ENCODE data around the gene SNIP1. TPM values are rescaled to one million over a fixed set of nuclear protein-coding genes. Genes with fewer than 3 reads are reported as not detected.
"Not testable (repeated sequence)": the region's sequence is repeated elsewhere in the genome, so short reads cannot be mapped to it uniquely, and the experiment has no call there.

Gene SNIP1
- polyA plus RNA-seq, 2 of the 4 experiments (the other 2 are of a cell fraction): 6.6 to 9.0 TPM

DNA sequence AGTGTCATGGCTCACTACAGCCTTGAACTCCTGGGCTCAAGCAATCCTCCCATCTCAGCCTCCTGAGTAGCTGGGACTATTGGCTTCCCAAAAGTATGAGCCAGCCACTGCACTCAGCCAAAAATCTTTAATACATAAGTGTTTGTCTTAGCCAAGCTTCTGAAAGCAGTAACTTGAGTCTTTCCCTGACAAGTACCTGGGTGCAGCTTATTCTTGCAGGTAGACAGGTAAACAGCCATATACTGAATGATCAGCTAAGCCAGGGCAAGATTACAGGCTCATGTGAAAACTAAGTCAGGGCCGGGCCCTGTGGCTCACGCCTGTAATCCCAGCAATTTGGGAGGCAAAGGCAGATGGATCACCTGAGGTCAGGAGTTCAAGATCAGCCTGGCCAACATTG lies 47.4 kb downstream of the SNIP1 start:
- TF ChIP-seq HES2 (IDR thresholded peaks at IDR 0.05): no peak
- no peak for TF ChIP-seq CHD2 (IDR thresholded peaks at IDR 0.05; ENCODE audit: low read length, partially characterized antibody)
- no peak for TF ChIP-seq BHLHE40 (IDR thresholded peaks at IDR 0.05; ENCODE audit: low read depth, low read length)
- TF ChIP-seq EHF (CRISPR knock-in tag; IDR thresholded peaks at IDR 0.05): no peak
- no peak for TF ChIP-seq PHF8 (IDR thresholded peaks at IDR 0.05; ENCODE audit: borderline replicate concordance, low read depth)
- TF ChIP-seq NFE2L2 (conservative IDR thresholded peaks at IDR 0.05; ENCODE audit: low read length): no peak
- TF ChIP-seq CHD4 (IDR thresholded peaks at IDR 0.05; ENCODE audit: borderline replicate concordance): no peak
- TF ChIP-seq PBX3 (IDR thresholded peaks at IDR 0.05): no peak
- TF ChIP-seq, protein P1, sequence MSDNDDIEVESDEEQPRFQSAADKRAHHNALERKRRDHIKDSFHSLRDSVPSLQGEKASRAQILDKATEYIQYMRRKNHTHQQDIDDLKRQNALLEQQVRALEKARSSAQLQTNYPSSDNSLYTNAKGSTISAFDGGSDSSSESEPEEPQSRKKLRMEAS (IDR thresholded peaks at IDR 0.05): no peak
- TF ChIP-seq POLR2A (IDR thresholded peaks at IDR 0.05; ENCODE audit: low read length): no peak
- TF ChIP-seq FOSL2 (IDR thresholded peaks at IDR 0.05): no peak
- TF ChIP-seq FOSL2 (CRISPR knock-in tag; IDR thresholded peaks at IDR 0.05): no peak
- POLR2A ChIA-PET: no interaction called here

DNA sequence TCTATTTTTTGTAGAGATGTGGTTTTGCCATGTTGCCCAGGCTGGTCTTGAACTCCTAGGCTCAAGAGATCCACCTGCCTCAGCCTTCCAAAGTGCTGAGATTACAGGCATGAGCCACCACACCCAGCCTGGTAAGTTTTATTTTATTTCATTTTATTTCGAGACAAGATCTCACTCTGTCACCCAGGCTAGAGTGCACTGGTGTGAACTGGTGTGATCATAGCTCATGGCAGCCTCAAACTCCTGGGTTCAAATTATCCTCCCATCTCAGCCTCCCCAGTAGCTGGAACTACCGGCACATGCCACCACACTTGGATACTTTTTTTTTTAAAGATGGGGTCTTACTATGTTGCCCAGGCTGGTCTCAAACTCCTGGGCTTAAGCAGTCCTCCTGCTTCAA lies 51.3 kb downstream of the SNIP1 start:
- POLR2A ChIA-PET; H3K4me3 ChIP-seq; H3K27ac ChIP-seq; H3K4me2 ChIP-seq; FAIRE-seq; DNase-seq (ENCODE audit: low read depth in 1 of 2, low spot score in 1 of 2); ATAC-seq; H3K9me3 ChIP-seq: not testable (repeated sequence)
- CTCF ChIA-PET: interaction anchor here (0.6 to 7.7 kb wide), 5 partner anchors 16 to 47 kb away, joined by 3 to 55 read pairs (median 4); no protein-coding TSS in a partner anchor
- peaks cover 27% of the 10 kb centered on the region for H3K4me1 ChIP-seq
- 92% methylated on average over 2 of the region's 2 CpGs for WGBS (ENCODE audit: missing lambda C conversion rate)

More for the DNA sequence above, 47.4 kb downstream of the SNIP1 start:
- CTCF ChIA-PET: interaction anchor here (1.2 to 1.5 kb wide), 2 partner anchors 11 to 20 kb away, joined by 6 to 9 read pairs; no protein-coding TSS in a partner anchor
- no peak for FAIRE-seq
- no peaks in the 10 kb centered on the region for H3K4me1 ChIP-seq
- H3K9me3 ChIP-seq: no peaks in the 10 kb centered on the region
- H3K27ac ChIP-seq: no peak overlapping the region; a peak in 1 of 6 replicates
- H3K4me3 ChIP-seq: no peak overlapping the region
- WGBS (ENCODE audit: missing lambda C conversion rate): 100% methylated on average over 2 of the region's 2 CpGs
- ATAC-seq: no peak
- no peak for DNase-seq (ENCODE audit: low read depth in 1 of 2, low spot score in 1 of 2)
- H3K4me2 ChIP-seq: no peak overlapping the region

DNA sequence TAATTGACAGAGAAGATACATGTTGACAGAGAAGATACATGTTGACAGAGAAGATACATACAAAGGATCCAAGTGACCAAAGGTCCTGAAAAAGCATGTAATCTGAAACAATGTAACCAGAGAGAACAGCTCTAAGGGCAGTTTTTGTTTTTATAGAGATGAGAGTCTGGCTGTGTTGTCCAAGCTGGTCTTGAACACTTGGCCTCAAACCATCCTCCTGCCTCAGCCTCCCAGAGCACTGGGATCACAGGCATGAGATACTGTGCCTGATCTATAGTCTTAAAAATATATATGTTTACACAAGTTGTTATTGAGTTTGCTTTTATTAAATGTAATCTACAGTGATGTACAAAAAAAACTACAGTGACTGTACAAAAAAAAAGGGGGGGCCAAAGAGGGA lies 52.0 kb downstream of the SNIP1 start:
- Histone ChIP-seq H3K4me3 (no peak overlapping the region), H3K27ac (no peak overlapping the region; a peak in 1 of 6 replicates), H3K4me2 (no peak overlapping the region), H3K9me3 (no peaks in the 10 kb centered on the region), H3K4me1 (peaks cover 33% of the 10 kb centered on the region)
- POLR2A ChIA-PET: no interaction called here
- TF ChIP-seq RCOR1 (IDR thresholded peaks at IDR 0.05; ENCODE audit: low read depth, low read length): no peak
- no peak for TF ChIP-seq BHLHE40 (IDR thresholded peaks at IDR 0.05; ENCODE audit: low read depth, low read length)
- TF ChIP-seq CEBPB (IDR thresholded peaks at IDR 0.05): no peak
- TF ChIP-seq, protein P2, sequence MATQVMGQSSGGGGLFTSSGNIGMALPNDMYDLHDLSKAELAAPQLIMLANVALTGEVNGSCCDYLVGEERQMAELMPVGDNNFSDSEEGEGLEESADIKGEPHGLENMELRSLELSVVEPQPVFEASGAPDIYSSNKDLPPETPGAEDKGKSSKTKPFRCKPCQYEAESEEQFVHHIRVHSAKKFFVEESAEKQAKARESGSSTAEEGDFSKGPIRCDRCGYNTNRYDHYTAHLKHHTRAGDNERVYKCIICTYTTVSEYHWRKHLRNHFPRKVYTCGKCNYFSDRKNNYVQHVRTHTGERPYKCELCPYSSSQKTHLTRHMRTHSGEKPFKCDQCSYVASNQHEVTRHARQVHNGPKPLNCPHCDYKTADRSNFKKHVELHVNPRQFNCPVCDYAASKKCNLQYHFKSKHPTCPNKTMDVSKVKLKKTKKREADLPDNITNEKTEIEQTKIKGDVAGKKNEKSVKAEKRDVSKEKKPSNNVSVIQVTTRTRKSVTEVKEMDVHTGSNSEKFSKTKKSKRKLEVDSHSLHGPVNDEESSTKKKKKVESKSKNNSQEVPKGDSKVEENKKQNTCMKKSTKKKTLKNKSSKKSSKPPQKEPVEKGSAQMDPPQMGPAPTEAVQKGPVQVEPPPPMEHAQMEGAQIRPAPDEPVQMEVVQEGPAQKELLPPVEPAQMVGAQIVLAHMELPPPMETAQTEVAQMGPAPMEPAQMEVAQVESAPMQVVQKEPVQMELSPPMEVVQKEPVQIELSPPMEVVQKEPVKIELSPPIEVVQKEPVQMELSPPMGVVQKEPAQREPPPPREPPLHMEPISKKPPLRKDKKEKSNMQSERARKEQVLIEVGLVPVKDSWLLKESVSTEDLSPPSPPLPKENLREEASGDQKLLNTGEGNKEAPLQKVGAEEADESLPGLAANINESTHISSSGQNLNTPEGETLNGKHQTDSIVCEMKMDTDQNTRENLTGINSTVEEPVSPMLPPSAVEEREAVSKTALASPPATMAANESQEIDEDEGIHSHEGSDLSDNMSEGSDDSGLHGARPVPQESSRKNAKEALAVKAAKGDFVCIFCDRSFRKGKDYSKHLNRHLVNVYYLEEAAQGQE (IDR thresholded peaks at IDR 0.05): no peak
- TF ChIP-seq NFE2L2 (conservative IDR thresholded peaks at IDR 0.05; ENCODE audit: low read length): no peak
- TF ChIP-seq ZNF302 (CRISPR knock-in tag; IDR thresholded peaks at IDR 0.05): no peak
- no peak for TF ChIP-seq MAFK (IDR thresholded peaks at IDR 0.05; ENCODE audit: partially characterized antibody)
- TF ChIP-seq HEYL (CRISPR knock-in tag; IDR thresholded peaks at IDR 0.05): no peak
- no peak for TF ChIP-seq HOXB13 (CRISPR knock-in tag; IDR thresholded peaks at IDR 0.05; ENCODE audit: low read depth)
- ATAC-seq (no peak), FAIRE-seq (no peak), DNase-seq (ENCODE audit: low read depth in 1 of 2, low spot score in 1 of 2) (no peak)
- CTCF ChIA-PET: interaction anchor here (0.7 to 7.7 kb wide), 2 partner anchors 15 to 24 kb away, joined by 3 to 55 read pairs; no protein-coding TSS in a partner anchor

All from A549 (cell line).